RCC 7860 (cell line): ENCODE measurements around the gene AGXT.

Experiments
- DNase-seq: peaks from one replicate; pipeline ENCODE4 v3.0.0-alpha.2; 2015; ENCODE audit warnings: low spot score
- FAIRE-seq: peaks from 2 replicates; lab custom pipeline; 2012; peaks lifted over from hg19 to GRCh38; lab: Jason Lieb, UNC

The AGXT gene

GRCh38 chr2:240884221-240884620 is 15.6 kb downstream of the AGXT start:
- FAIRE-seq (no peak), DNase-seq (no peak)

DNA sequence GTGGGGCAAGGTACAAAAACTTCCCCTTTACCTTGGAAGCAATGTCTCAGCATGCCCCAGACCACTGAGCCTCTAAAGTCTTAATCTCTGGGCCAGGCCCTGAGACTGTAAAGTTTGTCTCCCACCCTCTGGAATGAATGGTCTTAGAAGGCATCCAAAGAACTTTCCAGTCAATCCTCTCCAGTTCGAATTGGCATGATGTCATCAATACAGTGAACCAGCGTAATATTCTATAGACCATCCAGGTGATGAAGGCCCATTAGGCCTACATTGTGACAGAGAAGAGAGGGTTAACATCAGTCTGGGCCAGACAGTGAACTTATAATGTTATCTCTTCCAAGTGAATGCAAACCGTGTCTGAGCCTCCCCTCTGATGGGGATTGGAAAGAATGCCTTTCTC is 16.1 kb downstream of the AGXT start:
- FAIRE-seq (no peak), DNase-seq (no peak)

- FAIRE-seq (no peak), DNase-seq (no peak)
These were observed 16.9 kb downstream of the AGXT start for GRCh38 chr2:240885566-240885965.

- no peak for DNase-seq
- FAIRE-seq, result no peak
These were observed 17.5 kb downstream of the AGXT start for GRCh38 chr2:240886023-240886565.

GRCh38 chr2:240886678-240887609 is 18.3 kb downstream of the AGXT start:
- no peak for FAIRE-seq

DNA sequence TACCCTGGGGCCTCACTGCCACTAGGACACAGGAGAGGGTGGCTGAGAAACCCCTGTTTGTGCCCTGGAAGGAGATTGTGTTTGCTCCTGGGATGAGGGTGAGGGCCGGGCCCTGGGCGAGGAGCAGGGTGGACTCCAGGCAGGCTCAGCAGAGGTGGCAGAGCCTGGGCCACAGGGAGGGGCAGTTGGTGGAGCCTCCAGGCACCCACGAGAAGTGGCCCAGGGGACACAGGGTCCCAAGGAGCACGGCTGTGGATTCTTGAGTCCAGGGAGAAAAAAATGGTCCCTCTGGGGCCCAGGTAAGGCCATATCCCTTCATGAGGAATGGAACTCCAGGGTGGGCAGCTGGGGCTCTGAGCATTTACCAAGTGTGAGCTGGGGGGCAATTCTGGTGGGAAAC is 19.0 kb downstream of the AGXT start:
- DNase-seq (no peak), FAIRE-seq (no peak)

More at GRCh38 chr2:240886678-240887609, 18.3 kb downstream of the AGXT start:
- no peak for DNase-seq

- no peak for DNase-seq
- FAIRE-seq, result no peak
These were observed 19.7 kb downstream of the AGXT start for GRCh38 chr2:240888130-240888889.

- FAIRE-seq, result no peak
These were observed 20.4 kb downstream of the AGXT start for GRCh38 chr2:240888890-240889573.

DNA sequence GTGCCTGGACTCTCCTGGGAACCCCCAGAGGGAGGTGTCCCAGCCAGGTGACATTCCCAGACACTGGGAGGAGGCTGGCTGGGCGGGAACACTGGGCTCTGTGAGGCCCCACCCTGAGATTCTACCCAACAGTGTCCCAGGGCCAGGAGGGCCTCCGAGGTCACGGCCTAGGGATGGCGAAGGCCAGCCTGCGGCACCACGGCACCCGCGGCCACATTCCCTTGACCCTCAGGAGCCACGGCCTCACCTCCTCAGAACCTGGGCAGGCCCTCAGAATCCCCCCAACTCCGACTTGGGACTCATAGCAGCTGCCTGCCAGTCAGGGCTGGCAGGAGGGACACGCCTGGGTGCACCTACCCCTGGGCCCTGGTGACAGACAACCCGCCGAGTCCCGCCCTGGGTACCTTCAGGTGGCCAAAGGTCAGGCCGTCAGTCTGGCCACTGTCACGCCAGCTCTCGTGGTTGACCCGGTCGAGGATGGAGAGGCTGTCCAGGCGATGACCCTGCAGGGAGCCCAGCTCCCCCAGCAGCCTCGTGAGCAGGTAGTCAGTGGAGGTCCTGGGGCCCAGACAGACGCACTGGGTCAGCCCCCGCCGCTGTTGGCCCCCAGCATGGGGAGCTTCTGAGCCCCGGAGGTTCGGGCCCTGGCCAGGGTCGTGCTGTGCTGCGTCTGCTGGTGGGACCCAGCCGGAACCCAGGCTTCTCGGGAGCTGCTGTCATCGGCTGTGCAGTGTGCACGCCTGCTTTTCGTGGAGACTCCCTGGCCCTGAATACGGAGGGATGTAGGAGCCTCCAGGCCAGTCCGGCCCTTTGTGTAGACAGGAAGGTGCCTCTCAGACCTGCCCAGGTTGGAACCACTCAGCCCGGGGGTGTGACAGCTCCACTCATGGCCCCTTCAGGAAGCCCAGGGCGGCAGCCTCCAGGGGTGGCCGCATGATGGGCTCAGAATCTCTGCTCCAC is 21.3 kb downstream of the AGXT start:
- DNase-seq, result no peak
- FAIRE-seq, result no peak

More at GRCh38 chr2:240888890-240889573, 20.4 kb downstream of the AGXT start:
- DNase-seq, result no peak

GRCh38 chr2:240890691-240891090 is 22.1 kb downstream of the AGXT start:
- DNase-seq (no peak), FAIRE-seq (no peak)

GRCh38 chr2:240891492-240892340 is 23.1 kb downstream of the AGXT start:
- DNase-seq, result no peak
- FAIRE-seq, result no peak

- DNase-seq (no peak), FAIRE-seq (no peak)
These were observed 23.7 kb downstream of the AGXT start for GRCh38 chr2:240892356-240892755.

- FAIRE-seq (no peak), DNase-seq (no peak)
These were observed 24.3 kb downstream of the AGXT start for GRCh38 chr2:240892925-240893324.

GRCh38 chr2:240893363-240893844 is 24.8 kb downstream of the AGXT start:
- DNase-seq (no peak), FAIRE-seq (no peak)

GRCh38 chr2:240894006-240894405 is 25.4 kb downstream of the AGXT start:
- FAIRE-seq, result no peak

GRCh38 chr2:240894836-240895558 is 26.4 kb downstream of the AGXT start:
- FAIRE-seq (no peak), DNase-seq (no peak)

More at GRCh38 chr2:240894006-240894405, 25.4 kb downstream of the AGXT start:
- no peak for DNase-seq

- FAIRE-seq, result no peak
- DNase-seq, result no peak
These were observed 27.2 kb downstream of the AGXT start, which contains the start of gene MAB21L4 for GRCh38 chr2:240895656-240896388. Gene MAB21L4 (minus strand): TSS chr2:240896156. CDS start chr2:240895997, 159 bp downstream.
